K562 (cell line): ENCODE measurements around the gene KIAA0825. TPM values are rescaled to one million over a fixed set of nuclear protein-coding genes. Genes with fewer than 3 reads are reported as not detected.

Experiments
- ARNT ChIP-seq, 2 experiments: fragments of 450-650 bp; IDR thresholded peaks; 2 replicates each; pipeline ENCODE4 v1.6.1; 2016; ENCODE audit warnings: mild to moderate bottlenecking in 1 of 2
- CAMTA2 ChIP-seq: fragments of 250-450 bp; sonication (Bioruptor Pico); conservative IDR thresholded peaks from 2 replicates; pipeline ENCODE4 v1.5.1; 2022
- CBFB ChIP-seq: sonication (generic); formaldehyde crosslinking; IDR thresholded peaks from 2 replicates; pipeline ENCODE4 v1.4.0; 2020; ENCODE audit warnings: mild to moderate bottlenecking, missing genetic modification reagents
- CBX3 ChIP-seq, 2 experiments: IDR thresholded peaks; 1 replicate in 1 of 2; 2 replicates in 1 of 2; pipeline ENCODE4 v1.6.1; 2012; ENCODE audit warnings: inconsistent platforms in 2 of 2, low read length in 2 of 2, borderline replicate concordance in 1 of 2, control low read depth in 1 of 2
- CEBPG ChIP-seq, 3 experiments: fragments of 200-800 bp in 1 of 3; sonication (Bioruptor generic) in 1 of 3; sonication (generic) in 1 of 3; formaldehyde crosslinking in 1 of 3; IDR thresholded peaks in 2 of 3; conservative IDR thresholded peaks in 1 of 3; 2 replicates each; pipeline versions ENCODE4 v1.6.1 to v1.8.0; 2016 to 2022; ENCODE audit warnings: missing compliant biosample characterization in 2 of 3, missing genetic modification characterization in 2 of 3, mild to moderate bottlenecking in 1 of 3, missing genetic modification reagents in 1 of 3
- DPF2 ChIP-seq: fragments of 450-650 bp; IDR thresholded peaks from 2 replicates; pipeline ENCODE4 v1.6.1; 2016
- E2F6 ChIP-seq, 2 experiments: IDR thresholded peaks; 2 replicates each; pipeline ENCODE4 v1.6.1; 2011; ENCODE audit warnings: borderline replicate concordance in 1 of 2, control low read depth in 1 of 2, low read depth in 1 of 2, low read length in 1 of 2, mild to moderate bottlenecking in 1 of 2, mixed read lengths in 1 of 2, moderate library complexity in 1 of 2; ENCODE audit not compliant: insufficient read depth in 1 of 2, insufficient read length in 1 of 2, poor library complexity in 1 of 2, severe bottlenecking in 1 of 2; ENCODE audit errors: extremely low read depth in 1 of 2
- GTF2F1 ChIP-seq: IDR thresholded peaks from 2 replicates; pipeline ENCODE4 v1.6.1; 2011; ENCODE audit warnings: low read depth, low read length, improper control_type of control experiment
- HMGN3 ChIP-seq: IDR thresholded peaks from 2 replicates; pipeline ENCODE4 v1.6.1; 2011; ENCODE audit warnings: borderline replicate concordance, low read depth, mild to moderate bottlenecking, mixed read lengths, low read length; ENCODE audit not compliant: insufficient read length; ENCODE audit errors: extremely low read depth
- HNRNPK ChIP-seq: fragments of 200-400 bp; formaldehyde crosslinking; IDR thresholded peaks from one replicate; pipeline ENCODE4 v1.6.1; 2018; ENCODE audit warnings: mild to moderate bottlenecking, low read depth, low read length; ENCODE audit not compliant: poor library complexity, severe bottlenecking
- KAT8 ChIP-seq: fragments of 450-650 bp; IDR thresholded peaks from 2 replicates; pipeline ENCODE4 v1.6.1; 2016; ENCODE audit warnings: low read depth, mild to moderate bottlenecking
- KDM1A ChIP-seq, 2 experiments: fragments of 450-650 bp; IDR thresholded peaks; 2 replicates each; pipeline ENCODE4 v1.6.1; 2016; ENCODE audit warnings: mild to moderate bottlenecking in 2 of 2
- NFXL1 ChIP-seq: fragments of 450-650 bp; formaldehyde crosslinking; IDR thresholded peaks from 2 replicates; pipeline ENCODE4 v1.4.0; 2021; ENCODE audit warnings: mild to moderate bottlenecking
- NR4A1 ChIP-seq, 2 experiments: fragments of 250-450 bp in 1 of 2; fragments of 450-650 bp in 1 of 2; sonication (Bioruptor Pico) in 1 of 2; IDR thresholded peaks; 2 replicates each; pipeline versions ENCODE4 v1.4.0 to v1.6.1; 2016 to 2020; ENCODE audit warnings: mild to moderate bottlenecking in 2 of 2, missing compliant biosample characterization in 1 of 2, missing genetic modification characterization in 1 of 2, moderate library complexity in 1 of 2
- POLR2H ChIP-seq: IDR thresholded peaks from 2 replicates; pipeline ENCODE4 v1.6.1; 2016; ENCODE audit warnings: missing genetic modification characterization, low read depth, mild to moderate bottlenecking, control low read depth, missing compliant biosample characterization, moderate library complexity
- RBFOX2 ChIP-seq: fragments of 200-400 bp; formaldehyde crosslinking; IDR thresholded peaks from 2 replicates; pipeline ENCODE4 v1.6.1; 2017; ENCODE audit warnings: low read depth, mild to moderate bottlenecking, low read length, moderate library complexity
- RNF2 ChIP-seq: sonication (generic); IDR thresholded peaks from 2 replicates; pipeline ENCODE4 v1.6.1; 2016
- SIX5 ChIP-seq, 2 experiments: IDR thresholded peaks; 2 replicates each; pipeline ENCODE4 v1.6.1; 2011; ENCODE audit warnings: low read length in 2 of 2, borderline replicate concordance in 1 of 2, low read depth in 1 of 2, mild to moderate bottlenecking in 1 of 2, moderate library complexity in 1 of 2; ENCODE audit not compliant: insufficient read depth in 1 of 2
- SMAD2 ChIP-seq: fragments of 150-350 bp; IDR thresholded peaks from 2 replicates; pipeline ENCODE4 v1.6.1; 2014; ENCODE audit warnings: low read depth, mild to moderate bottlenecking, low read length
- SMARCA4 ChIP-seq: fragments of 450-650 bp; IDR thresholded peaks from 2 replicates; pipeline ENCODE4 v1.6.1; 2016
- SP2 ChIP-seq: IDR thresholded peaks from 2 replicates; pipeline ENCODE4 v1.6.1; 2011; ENCODE audit warnings: mild to moderate bottlenecking, low read depth, low read length, moderate library complexity; ENCODE audit not compliant: poor library complexity, severe bottlenecking; ENCODE audit errors: extremely low read depth
- TRIM28 ChIP-seq: fragments of 450-650 bp; IDR thresholded peaks from 2 replicates; pipeline ENCODE4 v1.6.1; 2017
- ZC3H11A ChIP-seq: IDR thresholded peaks from 2 replicates; pipeline ENCODE4 v1.6.1; 2012; ENCODE audit warnings: low read depth, low read length, improper control_type of control experiment
- ZNF12 ChIP-seq: sonication (generic); formaldehyde crosslinking; IDR thresholded peaks from 2 replicates; pipeline ENCODE4 v1.4.0; 2020; ENCODE audit warnings: mild to moderate bottlenecking, missing genetic modification reagents
- ZNF133 ChIP-seq: fragments of 250-450 bp; sonication (Bioruptor Pico); IDR thresholded peaks from 2 replicates; pipeline ENCODE4 v1.4.0; 2020; ENCODE audit warnings: mild to moderate bottlenecking
- ZNF146 ChIP-seq: IDR thresholded peaks from one replicate; pipeline ENCODE4 v1.6.1; 2018; ENCODE audit warnings: missing compliant biosample characterization; ENCODE audit not compliant: unreplicated experiment
- ZNF217 ChIP-seq: sonication (generic); formaldehyde crosslinking; IDR thresholded peaks from 2 replicates; pipeline ENCODE4 v1.8.0; 2022; ENCODE audit warnings: mild to moderate bottlenecking, missing genetic modification reagents
- ZNF76 ChIP-seq: fragments of 250-450 bp; sonication (Bioruptor Pico); IDR thresholded peaks from 2 replicates; pipeline ENCODE4 v1.4.0; 2020; ENCODE audit warnings: mild to moderate bottlenecking, moderate library complexity, borderline replicate concordance
- polyA plus RNA-seq, 8 experiments: library from polyadenylated mRNA; depleted of rRNA in 4 of 8; stranded (reverse) in 5 of 8; unstranded in 3 of 8; fragments of >200 nt; fragmentation: Nextera tagmentation in 2 of 8; fragmentation: Illumina TruSeq in 1 of 8; extraction: Ambion mirVana in 2 of 8; extraction: Trizol in 1 of 8; gene quantifications; 2 replicates each; pipeline versions ENCODE4 v1.2.1 to v1.2.3, GENCODE V29; 2011 to 2014; ENCODE audit warnings: inconsistent platforms in 1 of 8, missing spikeins in 1 of 8
- total RNA-seq, 7 experiments: library from RNA; depleted of rRNA in 6 of 7; stranded (reverse); fragments of >200 nt in 6 of 7; fragmentation: Illumina TruSeq in 2 of 7; extraction: Trizol in 2 of 7; gene quantifications; 2 replicates each; pipeline versions ENCODE4 v1.2.1 to v1.2.3, GENCODE V29; 2011 to 2021; ENCODE audit warnings: low replicate concordance in 1 of 7
- TF ChIP-seq, protein P1 (sequence below): fragments of 250-450 bp; sonication (Bioruptor Pico); IDR thresholded peaks from 2 replicates; pipeline ENCODE4 v1.4.0; 2020

The KIAA0825 gene
- total and polyA plus RNA-seq, 9 of the 15 experiments (the other 6 are each of a cell fraction or from before 2014, with no cell fraction given), result 0.05 to 0.36 (median 0.16) TPM; not detected in 1

DNA sequence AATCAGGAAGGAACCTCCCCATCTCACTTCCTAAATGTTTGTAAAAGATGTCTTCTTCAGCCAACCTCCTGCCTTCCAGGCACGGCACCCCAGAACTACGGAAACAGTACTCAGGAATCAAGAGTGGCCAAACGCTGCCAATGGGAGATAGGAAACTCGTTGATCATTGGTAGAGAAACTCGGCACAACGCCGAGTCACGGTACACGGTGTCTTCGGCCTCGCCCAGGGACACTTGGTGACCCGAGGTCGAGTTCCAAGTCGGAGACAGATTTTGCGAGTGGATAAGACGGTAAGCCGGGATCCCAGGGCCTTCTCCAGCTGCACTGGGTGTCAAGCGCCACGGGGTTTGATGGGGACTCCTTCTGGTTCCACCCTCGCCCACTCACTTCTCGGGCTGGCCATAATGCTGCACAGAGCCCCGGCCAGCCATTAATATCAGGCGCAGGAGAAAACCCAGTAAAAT lies 343 bp downstream of the KIAA0825 start (continued):
- no peak for TF ChIP-seq ZNF217 (CRISPR knock-in tag)
- TF ChIP-seq ZNF76 (CRISPR knock-in tag), result no peak
- TF ChIP-seq ARNT (IDR thresholded peaks at IDR 0.05), result no peak
- peak; percentile 27; the same call in 1 of the 2 replicates for TF ChIP-seq SMARCA4
- TF ChIP-seq HMGN3, result no peak
- no peak for TF ChIP-seq HNRNPK
- no peak for TF ChIP-seq CEBPG (CRISPR knock-in tag; IDR thresholded peaks at IDR 0.05)
- TF ChIP-seq CEBPG (tag; conservative IDR thresholded peaks at IDR 0.05 in 1 of 2, IDR thresholded peaks at IDR 0.05 in 1 of 2), result no peak
- TF ChIP-seq CAMTA2 (CRISPR knock-in tag), result no peak
- TF ChIP-seq SIX5 (IDR thresholded peaks at IDR 0.05; ENCODE audit: borderline replicate concordance in 1 of 2, insufficient read depth in 1 of 2, low read depth in 1 of 2, low read length in 2 of 2), result no peak
- TF ChIP-seq ZNF133 (CRISPR knock-in tag), result no peak
- TF ChIP-seq RNF2, result no peak
- no peak for TF ChIP-seq TRIM28
- TF ChIP-seq NR4A1 (CRISPR knock-in tag; IDR thresholded peaks at IDR 0.05), result no peak
- no peak for TF ChIP-seq NR4A1 (tag; IDR thresholded peaks at IDR 0.05)
- 0 out of 2 replicates have a peak, but pooled peaks have one; percentile 52 for TF ChIP-seq CBFB
- TF ChIP-seq CBX3 (IDR thresholded peaks at IDR 0.05; ENCODE audit: borderline replicate concordance in 1 of 2, low read length in 2 of 2), result no peak
- 0 out of 2 replicates have a peak, but pooled peaks have one; percentile 28 for TF ChIP-seq DPF2
- TF ChIP-seq ZNF146 (CRISPR knock-in tag), result no peak
- TF ChIP-seq NFXL1, result no peak
- no peak for TF ChIP-seq GTF2F1
- TF ChIP-seq RBFOX2, result no peak
- TF ChIP-seq KDM1A (IDR thresholded peaks at IDR 0.05), result 0 out of 4 replicates have a peak, but pooled peaks of 1 of the 2 experiments have one; percentile 14
- TF ChIP-seq E2F6 (IDR thresholded peaks at IDR 0.05; ENCODE audit: borderline replicate concordance in 1 of 2, extremely low read depth in 1 of 2, insufficient read depth in 1 of 2, insufficient read length in 1 of 2, low read depth in 1 of 2, low read length in 1 of 2, poor library complexity in 1 of 2, severe bottlenecking in 1 of 2), result peak in 1 of 2 experiments; percentile 25
- TF ChIP-seq ZNF12 (CRISPR knock-in tag), result no peak
- no peak for TF ChIP-seq POLR2H (tag)
- no peak for TF ChIP-seq SP2
- TF ChIP-seq, protein P1, sequence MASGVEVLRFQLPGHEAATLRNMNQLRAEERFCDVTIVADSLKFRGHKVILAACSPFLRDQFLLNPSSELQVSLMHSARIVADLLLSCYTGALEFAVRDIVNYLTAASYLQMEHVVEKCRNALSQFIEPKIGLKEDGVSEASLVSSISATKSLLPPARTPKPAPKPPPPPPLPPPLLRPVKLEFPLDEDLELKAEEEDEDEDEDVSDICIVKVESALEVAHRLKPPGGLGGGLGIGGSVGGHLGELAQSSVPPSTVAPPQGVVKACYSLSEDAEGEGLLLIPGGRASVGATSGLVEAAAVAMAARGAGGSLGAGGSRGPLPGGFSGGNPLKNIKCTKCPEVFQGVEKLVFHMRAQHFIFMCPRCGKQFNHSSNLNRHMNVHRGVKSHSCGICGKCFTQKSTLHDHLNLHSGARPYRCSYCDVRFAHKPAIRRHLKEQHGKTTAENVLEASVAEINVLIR (CRISPR knock-in tag), result no peak
- TF ChIP-seq KAT8, result no peak
- TF ChIP-seq ZC3H11A, result no peak
- no peak for TF ChIP-seq SMAD2
